Activated T-helper 2 cell treated with anti-CD3 and anti-CD28 coated beads, Interferon-gamma antibody, Interleukin-2, Interleukin-4, amounts not matched to agents 10 μg/mL and 5 μg/mL and 100 μg/mL, durations not matched to agents 14 hours and 24 hours and 36 hours (primary cell): ENCODE results near the gene ODC1. TPM values are rescaled to one million over a fixed set of nuclear protein-coding genes. Genes with fewer than 3 reads are reported as not detected.
A peak's percentile ranks its signal among the peaks of the same experiment; 100 is the strongest.

ENCODE experiments used
- DNase-seq: peaks from one replicate; pipeline ENCODE4 v3.0.0; 2021; ENCODE audit warnings: low spot score
- H3K27ac Mint-ChIP-seq: one replicate; pipeline ENCODE4 v1.8.0; 2021; ENCODE audit warnings: mixed read lengths
- H3K27me3 Mint-ChIP-seq: one replicate; pipeline ENCODE4 v1.8.0; 2021; ENCODE audit warnings: low read depth, mixed read lengths
- H3K36me3 Mint-ChIP-seq: one replicate; pipeline ENCODE4 v1.8.0; 2021; ENCODE audit warnings: low read depth, mixed read lengths
- H3K4me1 Mint-ChIP-seq: one replicate; pipeline ENCODE4 v1.8.0; 2021; ENCODE audit warnings: low read depth, mixed read lengths
- H3K4me3 Mint-ChIP-seq: one replicate; pipeline ENCODE4 v1.8.0; 2021; ENCODE audit warnings: low read depth, mild to moderate bottlenecking, moderate library complexity, mixed read lengths
- H3K9me3 Mint-ChIP-seq: one replicate; pipeline ENCODE4 v1.8.0; 2021; ENCODE audit warnings: mixed read lengths
- intact Hi-C: fragments of 100-400 bp; cut with micrococcal nuclease; formaldehyde crosslinking; loops from one replicate; pipeline ENCODE4 v1.15.1; 2023
- total RNA-seq: library from RNA; stranded (reverse); gene quantifications from 2 replicates; pipeline ENCODE4 v1.2.3, GENCODE V29; 2022

ODC1 gene
- total RNA-seq, 1 donor from 2014 or later = 161 TPM

DNA sequence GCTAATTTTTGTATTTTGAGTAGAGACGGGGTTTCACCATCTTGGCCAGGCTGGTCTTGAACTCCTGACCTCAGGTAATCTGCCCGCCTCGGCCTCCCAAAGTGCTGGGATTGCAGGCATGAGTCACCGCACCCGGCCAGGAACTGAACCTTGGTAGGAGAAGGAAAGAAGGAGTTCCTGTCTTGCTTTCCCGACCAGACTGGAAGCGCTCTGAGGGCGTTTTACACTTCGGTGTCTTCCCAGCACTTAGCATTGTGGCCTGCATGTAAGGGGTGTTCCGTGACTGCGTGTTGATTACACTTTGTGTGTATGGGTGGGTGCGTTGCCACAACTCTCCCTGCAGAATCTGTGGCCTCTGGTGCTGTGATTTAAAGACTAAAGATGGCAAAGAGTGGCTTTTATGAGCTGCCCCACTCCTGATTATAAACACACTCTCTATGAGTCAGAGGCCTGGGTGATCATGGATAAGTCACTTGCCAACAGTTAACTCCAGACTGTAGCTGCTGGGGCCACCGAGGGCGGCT is 46.0 kb downstream of the ODC1 start:
- Mint-ChIP-seq H3K27ac (no peak overlapping the region), H3K36me3 (peaks cover 45% of the 10 kb centered on the region), H3K4me3 (no peak overlapping the region), H3K27me3 (no peaks in the 10 kb centered on the region), H3K9me3 (no peaks in the 10 kb centered on the region), H3K4me1 (peaks cover 40% of the 10 kb centered on the region)
- intact Hi-C loops = no loop called here
- DNase-seq = no peak

DNA sequence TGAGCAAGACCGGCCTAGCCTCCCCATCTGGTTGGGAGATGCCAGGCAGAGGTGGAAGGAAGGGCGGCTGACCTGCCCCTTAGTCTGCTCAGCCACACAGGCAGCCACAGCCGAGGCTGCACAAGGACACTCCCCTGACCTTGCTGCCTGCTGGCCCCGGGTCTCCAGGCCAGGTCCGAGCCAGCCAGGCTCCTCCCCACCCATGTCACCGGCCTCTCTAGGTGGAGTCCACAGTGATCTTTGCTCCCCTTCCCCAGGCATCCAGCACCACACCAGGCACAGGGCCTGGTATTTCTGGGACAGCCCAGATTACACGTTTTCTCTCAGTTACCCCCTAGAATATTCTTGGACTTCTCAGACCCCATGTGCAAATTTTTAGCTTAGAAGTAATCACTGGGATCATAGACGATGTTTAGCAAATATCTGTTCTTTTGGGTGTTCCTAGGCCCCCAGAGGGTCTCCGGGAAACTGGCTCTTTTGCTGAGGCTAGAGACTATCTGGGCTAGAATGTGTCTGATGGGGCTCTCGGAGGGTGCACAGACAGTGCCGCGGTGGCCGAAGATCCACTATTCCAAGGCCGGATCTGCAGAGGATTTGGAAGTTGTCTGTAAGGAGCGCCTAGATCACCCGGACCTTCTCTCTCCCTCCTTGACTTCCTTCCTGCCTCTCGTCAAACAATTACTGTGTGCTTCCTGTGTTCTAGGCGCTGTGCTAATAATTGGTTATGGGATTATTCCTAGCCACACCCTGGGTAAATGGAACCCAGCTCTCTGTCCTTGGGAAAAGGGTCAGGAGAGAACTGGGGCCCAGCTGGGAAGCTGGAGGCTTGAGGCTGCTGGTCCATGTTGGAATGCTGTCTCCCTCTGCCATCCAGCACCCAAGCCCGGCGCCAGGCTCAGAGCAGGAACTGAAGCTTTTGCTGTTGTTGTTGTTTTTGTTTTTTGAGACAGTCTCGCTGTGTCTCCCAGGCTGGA is 46.9 kb downstream of the ODC1 start:
- Mint-ChIP-seq H3K36me3 (peaks cover 45% of the 10 kb centered on the region), H3K4me3 (no peak overlapping the region), H3K27ac (peak overlapping the region; percentile 26), H3K27me3 (no peaks in the 10 kb centered on the region), H3K9me3 (no peaks in the 10 kb centered on the region), H3K4me1 (peaks cover 35% of the 10 kb centered on the region)
- intact Hi-C loops = no loop called here
- no peak for DNase-seq

DNA sequence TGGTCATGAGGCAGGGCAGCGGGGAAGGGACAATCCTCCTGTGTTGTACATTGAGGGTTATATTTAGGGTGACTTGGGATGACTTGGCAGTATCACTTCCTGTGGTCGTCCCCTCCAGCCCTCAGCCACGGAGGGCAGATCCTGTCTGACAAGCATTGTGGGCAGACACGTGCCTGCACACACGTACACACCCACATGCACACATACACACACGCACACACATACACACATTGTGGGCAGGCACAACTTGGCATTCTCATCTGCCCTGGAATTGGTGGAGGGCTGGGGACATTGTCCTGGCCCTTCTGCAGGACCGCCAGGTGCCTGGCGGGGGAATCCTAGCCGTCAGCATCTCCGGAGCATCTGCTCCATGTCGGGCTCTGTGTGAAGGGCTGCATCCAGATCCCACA is 47.6 kb downstream of the ODC1 start:
- Mint-ChIP-seq H3K4me3 (no peak overlapping the region), H3K27me3 (no peaks in the 10 kb centered on the region), H3K4me1 (peaks cover 33% of the 10 kb centered on the region), H3K36me3 (peaks cover 50% of the 10 kb centered on the region), H3K9me3 (no peaks in the 10 kb centered on the region), H3K27ac (peak overlapping the region; percentile 46)
- intact Hi-C loops = no loop called here
- DNase-seq = no peak

DNA sequence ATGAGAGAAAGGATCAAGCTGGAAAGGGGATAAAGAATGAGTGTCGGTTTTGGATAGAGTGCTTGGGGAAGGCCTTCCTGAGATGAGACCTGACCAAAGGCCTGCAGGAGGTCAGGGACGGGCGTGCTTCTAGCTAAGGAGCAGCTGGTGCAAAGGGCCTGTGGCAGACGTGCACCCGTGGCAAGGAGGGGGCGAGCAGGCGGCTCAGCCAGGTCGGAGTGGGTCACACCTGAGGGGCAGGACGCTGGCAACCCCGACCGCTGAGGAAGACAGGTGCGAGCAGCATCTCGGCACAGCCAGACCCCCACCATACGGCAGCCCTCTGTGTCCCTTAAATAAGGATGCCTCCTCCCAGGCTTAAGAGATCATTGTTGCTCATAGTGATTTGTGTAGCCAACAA is 48.1 kb downstream of the ODC1 start:
- Mint-ChIP-seq H3K9me3 (no peaks in the 10 kb centered on the region), H3K4me3 (no peak overlapping the region), H3K27ac (peak overlapping the region; percentile 64), H3K36me3 (peaks cover 51% of the 10 kb centered on the region), H3K27me3 (no peaks in the 10 kb centered on the region), H3K4me1 (peaks cover 33% of the 10 kb centered on the region)
- DNase-seq = no peak
- intact Hi-C loops = no loop called here

GRCh38 chr2:10399358-10399757 is 48.8 kb downstream of the ODC1 start:
- H3K4me1 Mint-ChIP-seq = peaks cover 33% of the 10 kb centered on the region
- H3K27me3 Mint-ChIP-seq = no peaks in the 10 kb centered on the region
- H3K27ac Mint-ChIP-seq = peak overlapping the region; percentile 64
- H3K36me3 Mint-ChIP-seq = peaks cover 51% of the 10 kb centered on the region
- intact Hi-C loops = no loop called here
- H3K9me3 Mint-ChIP-seq = no peaks in the 10 kb centered on the region
- H3K4me3 Mint-ChIP-seq = no peak overlapping the region
- DNase-seq = no peak

GRCh38 chr2:10398496-10398895 is 49.6 kb downstream of the ODC1 start:
- DNase-seq = no peak
- H3K27ac Mint-ChIP-seq = no peak overlapping the region
- no peaks in the 10 kb centered on the region for H3K27me3 Mint-ChIP-seq
- H3K9me3 Mint-ChIP-seq = no peaks in the 10 kb centered on the region
- intact Hi-C loops = no loop called here
- no peak overlapping the region for H3K4me3 Mint-ChIP-seq
- peaks cover 30% of the 10 kb centered on the region for H3K4me1 Mint-ChIP-seq
- H3K36me3 Mint-ChIP-seq = peaks cover 44% of the 10 kb centered on the region

- intact Hi-C loops = no loop called here
- Mint-ChIP-seq H3K9me3 (no peaks in the 10 kb centered on the region), H3K27me3 (no peaks in the 10 kb centered on the region), H3K27ac (no peak overlapping the region), H3K4me1 (peaks cover 31% of the 10 kb centered on the region), H3K36me3 (peaks cover 44% of the 10 kb centered on the region), H3K4me3 (no peak overlapping the region)
- no peak for DNase-seq
These were observed 50.2 kb downstream of the ODC1 start for GRCh38 chr2:10397878-10398277.

DNA sequence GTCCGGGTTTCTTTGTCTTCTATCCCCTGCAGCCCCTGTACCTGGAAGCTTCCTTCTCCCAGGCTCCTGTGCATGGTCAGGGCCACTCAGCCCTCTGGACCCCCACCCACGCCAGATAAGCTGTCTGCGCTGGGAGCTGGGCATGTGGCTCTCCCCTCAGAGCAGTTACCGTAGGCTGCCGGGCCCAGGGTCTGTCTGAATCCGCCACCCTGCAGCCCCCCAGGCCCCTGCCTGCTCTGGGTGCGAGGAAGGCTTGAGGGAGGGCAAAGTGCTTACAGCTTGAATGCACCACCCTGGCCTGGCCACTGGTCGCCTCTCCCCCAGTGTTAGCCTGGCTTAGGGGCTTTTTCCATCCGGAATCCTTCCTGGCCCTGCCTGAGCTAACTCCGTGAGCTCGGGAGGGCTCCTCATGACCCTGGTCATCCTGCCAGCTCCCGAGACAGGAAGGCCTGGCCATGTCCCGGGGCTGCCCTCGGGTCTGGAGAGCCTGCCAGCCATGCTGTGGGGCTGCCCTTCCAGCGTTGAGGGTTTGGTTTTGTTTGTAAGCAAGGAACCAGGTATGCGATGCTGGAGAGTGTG is 50.7 kb downstream of the ODC1 start:
- peaks cover 30% of the 10 kb centered on the region for H3K4me1 Mint-ChIP-seq
- no peak overlapping the region for H3K4me3 Mint-ChIP-seq
- no peak for DNase-seq
- peaks cover 40% of the 10 kb centered on the region for H3K36me3 Mint-ChIP-seq
- no peaks in the 10 kb centered on the region for H3K9me3 Mint-ChIP-seq
- intact Hi-C loops = no loop called here
- H3K27me3 Mint-ChIP-seq = no peaks in the 10 kb centered on the region
- no peak overlapping the region for H3K27ac Mint-ChIP-seq

- Mint-ChIP-seq H3K4me3 (no peak overlapping the region), H3K36me3 (peaks cover 38% of the 10 kb centered on the region), H3K9me3 (no peaks in the 10 kb centered on the region), H3K27ac (no peak overlapping the region), H3K4me1 (peaks cover 25% of the 10 kb centered on the region), H3K27me3 (no peaks in the 10 kb centered on the region)
- intact Hi-C loops = no loop called here
- DNase-seq = no peak
These were observed 51.7 kb downstream of the ODC1 start for GRCh38 chr2:10396464-10396863.

DNA sequence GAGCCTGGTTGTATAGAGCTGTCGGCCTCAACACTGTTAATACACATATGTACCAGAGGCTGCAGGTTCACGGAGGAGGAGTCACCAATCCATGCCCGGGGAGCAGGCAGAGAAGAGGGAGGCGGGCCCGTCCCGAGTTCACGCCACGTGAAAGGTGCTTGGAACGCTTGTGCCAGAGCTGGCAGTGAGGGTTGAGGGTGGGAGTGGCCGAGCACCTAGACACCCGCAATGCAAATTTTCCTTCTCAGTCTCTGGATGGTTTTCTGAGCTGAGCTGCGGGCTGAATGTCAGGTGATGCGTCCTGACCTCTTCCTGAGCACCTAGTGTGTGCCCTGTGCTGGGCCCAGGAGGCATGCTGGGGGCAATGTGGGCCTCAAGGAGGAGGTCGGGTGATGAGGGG is 52.2 kb downstream of the ODC1 start:
- no peak overlapping the region for H3K4me3 Mint-ChIP-seq
- H3K4me1 Mint-ChIP-seq = peaks cover 19% of the 10 kb centered on the region
- no peaks in the 10 kb centered on the region for H3K27me3 Mint-ChIP-seq
- H3K36me3 Mint-ChIP-seq = peaks cover 33% of the 10 kb centered on the region
- no peak for DNase-seq
- no peaks in the 10 kb centered on the region for H3K9me3 Mint-ChIP-seq
- intact Hi-C loops = no loop called here
- H3K27ac Mint-ChIP-seq = no peak overlapping the region

- no peak overlapping the region for H3K4me3 Mint-ChIP-seq
- DNase-seq = no peak
- intact Hi-C loops = no loop called here
- no peaks in the 10 kb centered on the region for H3K9me3 Mint-ChIP-seq
- H3K4me1 Mint-ChIP-seq = peaks cover 14% of the 10 kb centered on the region
- no peaks in the 10 kb centered on the region for H3K27me3 Mint-ChIP-seq
- no peak overlapping the region for H3K27ac Mint-ChIP-seq
- peaks cover 18% of the 10 kb centered on the region for H3K36me3 Mint-ChIP-seq
These were observed 54.5 kb downstream of the ODC1 start for GRCh38 chr2:10393640-10393982.

DNA sequence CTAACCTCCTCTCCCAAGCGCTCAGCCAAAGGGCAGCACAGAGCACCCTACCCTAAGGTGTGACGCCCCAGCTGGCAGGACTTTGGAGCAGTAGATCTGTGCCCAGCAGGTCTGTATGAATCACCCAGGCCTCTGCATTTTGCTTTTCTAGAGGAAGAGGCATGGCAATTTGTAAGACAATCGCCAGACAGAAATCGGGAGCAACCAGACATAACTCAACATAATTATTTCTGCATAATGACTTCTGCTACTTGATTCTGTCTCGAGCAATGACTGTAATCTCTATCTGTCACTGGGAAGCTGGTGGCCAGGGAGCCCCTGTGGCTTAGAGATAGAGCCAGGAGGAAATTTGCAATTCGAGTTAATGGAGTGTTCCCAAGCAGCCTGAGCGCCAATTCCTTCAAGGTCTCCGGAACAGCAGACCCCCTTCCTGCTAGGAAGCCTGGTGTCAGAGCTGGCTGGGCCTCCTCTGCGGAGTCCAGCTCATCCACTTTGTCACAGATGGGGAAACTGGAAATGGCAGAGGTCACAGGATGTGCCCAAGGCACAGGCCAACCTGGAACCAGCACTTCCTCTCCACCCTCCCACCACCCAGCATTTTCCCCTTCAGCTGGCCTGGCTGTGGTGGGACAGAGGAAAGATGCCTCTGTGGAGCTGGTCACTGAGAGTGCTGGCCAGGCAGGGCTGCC is 55.0 kb downstream of the ODC1 start:
- Mint-ChIP-seq H3K4me3 (no peak overlapping the region), H3K4me1 (peaks cover 14% of the 10 kb centered on the region), H3K36me3 (peaks cover 14% of the 10 kb centered on the region)

DNA sequence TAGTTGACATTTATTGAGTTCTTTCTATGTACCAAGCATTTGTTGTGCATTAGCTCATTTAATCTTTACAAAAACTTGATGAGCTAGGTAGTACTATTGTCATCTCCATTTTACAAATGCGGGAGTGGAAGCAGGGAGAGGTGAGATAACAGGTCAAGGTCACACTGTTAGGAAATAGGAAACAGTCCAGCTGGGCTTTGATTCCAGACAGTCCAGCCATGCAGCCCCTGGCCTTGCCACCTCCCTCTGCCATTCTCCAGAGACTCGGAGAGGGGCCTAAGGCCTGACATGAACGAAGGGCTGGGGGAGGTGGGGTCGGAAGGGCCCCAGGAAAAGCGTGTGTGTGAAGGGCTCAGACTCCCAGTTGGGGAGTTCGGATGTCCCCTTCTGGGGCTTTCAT is 55.6 kb downstream of the ODC1 start:
- Mint-ChIP-seq H3K4me3 (no peak overlapping the region), H3K4me1 (peaks cover 14% of the 10 kb centered on the region), H3K36me3 (peaks cover 9% of the 10 kb centered on the region)

More for the DNA sequence above, 55.0 kb downstream of the ODC1 start:
- Mint-ChIP-seq H3K27ac (no peak overlapping the region), H3K9me3 (no peaks in the 10 kb centered on the region), H3K27me3 (no peaks in the 10 kb centered on the region)
- intact Hi-C loops = no loop called here
- no peak for DNase-seq

More for the DNA sequence above, 55.6 kb downstream of the ODC1 start:
- H3K27me3 Mint-ChIP-seq = no peaks in the 10 kb centered on the region
- no peaks in the 10 kb centered on the region for H3K9me3 Mint-ChIP-seq
- no peak overlapping the region for H3K27ac Mint-ChIP-seq
- no peak for DNase-seq
- intact Hi-C loops = no loop called here
